ENCODE measurements around the gene TMEM79.

GRCh38 chr1:156308078-156308477 is 24.0 kb downstream of the TMEM79 start:
- no peak for TF ChIP-seq EZH2phosphoT487 (IDR thresholded peaks at IDR 0.05; ENCODE audit: insufficient read depth, low read depth)
- TF ChIP-seq EZH2 (IDR thresholded peaks at IDR 0.05; ENCODE audit: insufficient read depth, poor library complexity, severe bottlenecking), result no peak
